ENCODE measurements around the gene RAPGEF4.

Gene RAPGEF4

GRCh38 chr2:172938713-172939375, 203.2 kb downstream of the RAPGEF4 start:
- TF ChIP-seq GATA3 (IDR thresholded peaks at IDR 0.05; ENCODE audit: low read depth, low read length): no peak
- no peak for TF ChIP-seq GATA2 (IDR thresholded peaks at IDR 0.05; ENCODE audit: low read depth, low read length)

GRCh38 chr2:172943539-172943938, 207.9 kb downstream of the RAPGEF4 start:
- TF ChIP-seq GATA2 (IDR thresholded peaks at IDR 0.05; ENCODE audit: low read depth, low read length): no peak

DNA sequence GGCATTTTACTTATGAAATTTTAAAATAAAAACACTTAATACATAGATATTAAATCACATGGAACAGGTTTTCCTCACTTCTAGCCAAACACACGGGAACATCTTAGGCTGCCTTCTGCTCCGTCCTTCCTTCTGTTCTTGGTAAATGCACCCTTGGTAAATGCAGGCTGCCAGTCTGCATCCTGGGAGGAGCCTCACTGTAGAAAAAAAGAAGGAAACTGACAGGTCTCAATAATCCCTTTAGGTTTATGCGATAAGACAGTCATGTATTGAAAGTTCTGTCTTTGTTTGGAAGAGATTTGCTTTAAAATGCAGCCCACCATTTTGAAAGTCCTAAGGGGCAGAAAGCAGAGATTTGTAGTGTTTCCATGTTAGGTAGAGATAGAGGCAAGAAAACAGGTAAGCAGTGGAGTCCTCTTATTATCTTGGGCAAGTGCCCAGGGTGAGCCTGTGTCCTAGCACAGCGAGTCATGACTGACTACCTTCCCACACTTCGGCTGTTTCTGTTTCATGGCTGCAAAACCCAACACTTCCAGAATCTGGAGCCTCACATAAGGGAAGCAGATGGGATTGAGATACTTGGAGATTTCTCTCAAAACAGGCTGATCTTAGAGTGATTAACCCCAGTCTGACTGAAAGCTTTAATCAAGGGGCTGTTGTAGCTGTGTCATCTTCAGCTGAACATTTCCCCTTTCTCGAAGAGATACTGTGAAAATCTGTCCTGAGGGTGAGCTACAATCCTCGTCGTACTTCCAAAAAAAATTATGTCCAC, 208.6 kb downstream of the RAPGEF4 start:
- no peak for TF ChIP-seq GATA3 (IDR thresholded peaks at IDR 0.05; ENCODE audit: low read depth, low read length)
- no peak for TF ChIP-seq GATA2 (IDR thresholded peaks at IDR 0.05; ENCODE audit: low read depth, low read length)

DNA sequence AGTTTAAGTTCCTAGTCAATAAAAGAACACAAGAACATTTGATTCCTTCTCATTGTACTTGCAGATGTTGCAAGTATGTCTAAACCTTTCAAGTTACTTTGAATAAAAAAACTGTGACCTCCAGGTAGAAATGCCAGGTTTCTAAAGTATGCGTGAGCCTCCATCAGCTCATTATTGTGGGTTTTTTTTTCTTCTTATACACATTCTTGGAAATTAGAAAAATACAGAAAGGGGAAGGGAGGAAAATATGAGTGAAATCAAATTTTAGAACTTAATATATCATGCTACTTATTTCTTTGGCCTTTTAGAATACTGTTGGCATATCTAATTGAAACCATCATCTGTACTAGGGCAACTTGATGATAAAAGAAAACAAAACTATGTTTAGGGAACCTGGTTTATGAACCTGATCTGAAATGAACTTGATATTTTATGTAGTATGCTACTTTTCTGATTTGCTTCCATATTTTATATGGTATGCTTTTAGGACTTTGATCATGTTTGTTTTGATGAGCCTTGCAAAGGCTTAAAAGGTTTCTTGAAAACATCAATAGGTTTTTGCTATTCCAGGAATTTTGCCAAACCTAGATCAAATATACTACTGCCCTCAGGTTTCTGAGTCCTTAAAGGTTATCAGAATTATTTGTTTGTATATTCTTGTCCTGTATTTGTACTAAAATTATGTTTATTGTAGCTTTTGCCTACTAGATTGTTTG, 209.3 kb downstream of the RAPGEF4 start:
- no peak for TF ChIP-seq GATA3 (IDR thresholded peaks at IDR 0.05; ENCODE audit: low read depth, low read length)
- TF ChIP-seq GATA2 (IDR thresholded peaks at IDR 0.05; ENCODE audit: low read depth, low read length): no peak

DNA sequence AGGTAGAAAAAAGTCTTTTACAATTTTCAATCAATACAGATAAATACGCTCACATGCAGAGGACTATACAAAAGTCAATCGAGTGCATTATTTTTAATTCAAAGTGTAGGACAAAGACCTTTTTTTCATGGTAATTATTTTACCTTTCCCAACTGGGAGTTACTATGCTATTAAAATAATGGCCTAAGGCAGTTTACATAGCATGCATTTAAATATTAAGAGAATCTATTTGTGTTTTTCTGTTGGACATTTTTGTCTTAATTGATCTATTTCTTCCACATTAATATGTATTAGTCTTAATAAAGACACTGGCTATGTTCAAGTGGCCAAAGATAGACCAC, 209.8 kb downstream of the RAPGEF4 start:
- TF ChIP-seq GATA2 (IDR thresholded peaks at IDR 0.05; ENCODE audit: low read depth, low read length) (no peak), GATA3 (IDR thresholded peaks at IDR 0.05; ENCODE audit: low read depth, low read length) (no peak)

DNA sequence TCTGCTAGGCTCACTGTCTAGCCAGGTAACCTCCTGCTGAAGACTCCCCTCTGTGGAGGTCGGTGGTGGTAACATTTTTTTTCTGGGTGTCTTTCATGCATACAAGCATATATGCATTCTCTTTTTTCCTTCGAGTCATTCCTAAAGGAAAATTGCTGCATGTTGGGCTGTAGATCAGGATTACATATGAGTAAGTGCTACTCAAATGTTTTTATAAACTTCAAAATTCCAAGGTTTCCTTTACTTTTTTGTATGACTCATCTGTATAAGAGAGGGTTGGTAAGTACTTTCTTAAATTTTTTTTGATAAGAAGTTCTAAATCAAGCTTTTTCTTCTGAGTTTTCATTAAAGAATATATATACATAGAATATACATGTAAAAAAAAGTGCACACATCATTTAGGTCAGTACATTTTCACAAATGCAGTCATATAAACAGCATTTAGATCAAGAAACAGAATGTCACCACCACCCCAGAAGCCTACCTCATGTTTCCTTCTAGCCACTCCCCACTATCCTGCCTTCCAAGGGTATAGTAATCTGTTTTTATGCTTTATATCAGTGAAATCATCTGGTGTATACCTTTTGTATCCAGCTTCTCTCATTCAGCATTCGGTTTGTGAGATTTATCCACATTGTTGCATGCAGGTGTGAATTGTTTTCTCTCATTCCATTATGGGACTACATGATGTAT, 212.0 kb downstream of the RAPGEF4 start:
- TF ChIP-seq GATA2 (IDR thresholded peaks at IDR 0.05; ENCODE audit: low read depth, low read length) (no peak), GATA3 (IDR thresholded peaks at IDR 0.05; ENCODE audit: low read depth, low read length) (no peak)

DNA sequence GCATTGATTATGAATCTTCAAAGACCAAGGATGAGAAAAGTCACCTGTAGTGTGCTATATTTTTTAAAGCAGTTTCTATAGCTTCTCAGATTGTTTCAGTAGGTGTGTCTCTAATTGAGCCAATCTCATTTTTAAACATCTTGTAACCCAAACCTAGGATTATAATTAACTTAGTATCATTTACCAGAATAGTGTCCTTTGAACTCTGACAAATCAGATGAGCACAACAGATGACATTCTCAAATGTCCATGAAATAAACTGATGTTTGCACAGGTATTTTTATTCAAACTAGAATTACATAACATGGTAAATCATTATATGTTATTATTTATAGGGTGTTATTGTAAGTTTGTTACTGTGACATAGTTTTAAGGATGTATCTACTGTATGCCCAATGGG, 213.9 kb downstream of the RAPGEF4 start:
- TF ChIP-seq GATA3 (IDR thresholded peaks at IDR 0.05; ENCODE audit: low read depth, low read length) (no peak), GATA2 (IDR thresholded peaks at IDR 0.05; ENCODE audit: low read depth, low read length) (no peak)

GRCh38 chr2:172950565-172950964, 214.9 kb downstream of the RAPGEF4 start:
- no peak for TF ChIP-seq GATA2 (IDR thresholded peaks at IDR 0.05; ENCODE audit: low read depth, low read length)
- TF ChIP-seq GATA3 (IDR thresholded peaks at IDR 0.05; ENCODE audit: low read depth, low read length): no peak

DNA sequence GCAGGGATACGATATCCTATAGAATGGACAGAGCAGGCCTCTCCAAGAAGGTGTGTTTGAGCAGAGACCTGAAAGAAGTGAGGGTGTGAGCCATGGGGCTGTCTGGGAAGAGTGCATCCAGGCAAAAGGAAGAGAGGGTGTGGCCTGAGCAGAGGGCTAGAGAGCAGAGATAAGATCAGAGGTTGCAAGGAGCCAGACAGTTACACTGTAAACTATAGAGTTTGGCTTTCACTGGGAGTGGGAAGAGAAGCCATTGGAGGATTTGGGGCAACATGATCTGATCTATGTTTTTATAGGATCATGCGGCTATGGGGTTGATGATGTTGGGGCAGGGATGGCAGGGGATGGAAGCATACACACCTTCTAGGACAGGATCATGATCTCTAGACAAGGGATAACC, 215.9 kb downstream of the RAPGEF4 start:
- TF ChIP-seq GATA3 (IDR thresholded peaks at IDR 0.05; ENCODE audit: low read depth, low read length) (no peak), GATA2 (IDR thresholded peaks at IDR 0.05; ENCODE audit: low read depth, low read length) (peak; percentile 37; the same call in 1 of the 2 replicates)

DNA sequence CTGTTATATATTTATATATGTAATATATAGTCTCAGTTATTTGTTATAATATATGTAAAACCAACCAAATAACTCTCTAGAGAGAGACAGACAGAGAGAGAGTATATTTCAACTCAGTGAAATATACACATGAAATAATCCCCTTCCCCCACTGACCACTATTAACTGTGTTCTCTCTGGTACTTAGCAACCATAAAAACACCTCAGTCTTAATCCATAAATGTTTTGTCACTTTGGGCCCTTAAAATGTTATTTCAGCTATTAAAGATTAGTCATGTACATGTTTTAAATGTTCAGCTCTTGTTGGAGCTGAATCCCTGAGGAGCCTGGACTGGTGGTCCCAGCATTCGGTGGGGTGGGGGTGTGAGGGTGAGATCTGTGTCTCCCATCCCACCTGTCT, 217.8 kb downstream of the RAPGEF4 start:
- no peak for TF ChIP-seq GATA3 (IDR thresholded peaks at IDR 0.05; ENCODE audit: low read depth, low read length)
- TF ChIP-seq GATA2 (IDR thresholded peaks at IDR 0.05; ENCODE audit: low read depth, low read length): no peak

DNA sequence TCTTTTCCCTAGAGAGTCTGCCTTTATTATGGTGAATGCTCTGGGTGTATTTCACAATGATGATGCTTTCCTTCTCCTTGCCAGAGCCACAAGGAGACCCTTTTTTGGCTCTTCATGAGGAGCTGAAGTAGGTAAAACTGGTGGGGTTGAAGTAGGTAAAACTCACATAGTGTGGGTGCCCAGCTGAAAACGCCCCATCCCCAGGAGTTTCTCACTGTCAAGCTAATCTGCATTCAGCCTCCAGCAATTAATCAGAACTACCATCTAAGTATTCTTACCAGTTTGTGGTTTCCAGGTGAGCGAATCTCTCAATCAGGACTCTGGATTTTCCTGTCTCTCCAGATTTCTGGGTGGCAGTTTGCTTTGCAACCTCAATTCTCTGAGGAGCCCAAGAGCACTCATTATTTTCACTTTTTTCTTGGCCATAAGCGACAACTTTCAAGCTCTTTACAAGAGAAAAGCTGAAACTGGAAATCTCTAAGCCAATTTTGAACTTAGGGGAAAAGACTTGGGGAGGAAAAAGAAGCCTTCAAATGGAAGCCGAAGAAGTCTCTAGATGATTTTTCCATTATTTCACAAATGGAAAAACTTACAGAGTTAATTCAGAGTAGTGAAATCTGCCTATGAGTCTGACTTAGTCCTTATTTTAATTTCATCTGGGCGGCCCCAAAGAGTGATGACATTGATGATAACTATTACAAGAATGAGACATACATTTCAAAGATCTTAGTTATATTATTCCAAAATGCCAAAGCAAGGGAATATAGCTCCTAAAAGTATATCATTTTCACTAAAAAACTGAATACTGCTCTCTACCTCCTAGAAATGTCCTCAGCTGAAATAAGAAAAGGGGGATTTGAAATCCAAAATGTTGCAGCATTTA, 218.6 kb downstream of the RAPGEF4 start:
- TF ChIP-seq GATA2 (IDR thresholded peaks at IDR 0.05; ENCODE audit: low read depth, low read length) (no peak), GATA3 (IDR thresholded peaks at IDR 0.05; ENCODE audit: low read depth, low read length) (no peak)

- TF ChIP-seq GATA2 (IDR thresholded peaks at IDR 0.05; ENCODE audit: low read depth, low read length) (no peak), GATA3 (IDR thresholded peaks at IDR 0.05; ENCODE audit: low read depth, low read length) (no peak)
Measured at GRCh38 chr2:172955587-172955986, 219.9 kb downstream of the RAPGEF4 start.

DNA sequence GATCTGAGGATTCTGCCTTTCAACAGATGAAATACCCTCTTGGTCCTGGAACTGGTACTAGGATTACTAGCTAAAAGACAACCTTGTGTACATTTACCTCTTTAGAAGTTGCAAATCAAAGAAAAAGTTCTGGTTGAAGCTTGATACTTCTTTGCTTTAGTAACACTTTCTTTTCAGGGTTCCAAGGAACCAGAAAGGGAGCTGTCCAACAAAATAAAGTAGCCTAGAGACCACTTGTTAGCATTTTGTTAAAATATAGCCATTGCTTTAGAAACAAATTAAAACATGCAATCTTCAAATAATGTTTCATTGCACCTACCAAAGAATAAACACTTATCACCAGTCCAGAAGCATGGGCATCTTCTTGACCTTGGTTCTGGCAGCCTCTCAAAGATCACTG, 222.1 kb downstream of the RAPGEF4 start:
- TF ChIP-seq GATA2 (IDR thresholded peaks at IDR 0.05; ENCODE audit: low read depth, low read length) (no peak), GATA3 (IDR thresholded peaks at IDR 0.05; ENCODE audit: low read depth, low read length) (no peak)
